CD4-positive, alpha-beta T cell treated with Interleukin-1 beta for 1 hour (primary cell): ENCODE results near the gene ZRANB3.
"Not testable (repeated sequence)": the region's sequence is repeated elsewhere in the genome, so short reads cannot be mapped to it uniquely, and the experiment has no call there.

ENCODE experiments used
- DNase-seq, 2 donors: peaks; one replicate each; pipeline ENCODE4 v3.0.0-alpha.2; 2020 to 2022

The ZRANB3 gene

GRCh38 chr2:135485441-135485840, 45.6 kb downstream of the ZRANB3 start:
- no peak for DNase-seq

- DNase-seq: no peak
These were observed 55.9 kb downstream of the ZRANB3 start for GRCh38 chr2:135475128-135475527.

- DNase-seq: peak; percentile 4 to 21
These were observed 57.5 kb downstream of the ZRANB3 start for GRCh38 chr2:135473567-135473966.

DNA sequence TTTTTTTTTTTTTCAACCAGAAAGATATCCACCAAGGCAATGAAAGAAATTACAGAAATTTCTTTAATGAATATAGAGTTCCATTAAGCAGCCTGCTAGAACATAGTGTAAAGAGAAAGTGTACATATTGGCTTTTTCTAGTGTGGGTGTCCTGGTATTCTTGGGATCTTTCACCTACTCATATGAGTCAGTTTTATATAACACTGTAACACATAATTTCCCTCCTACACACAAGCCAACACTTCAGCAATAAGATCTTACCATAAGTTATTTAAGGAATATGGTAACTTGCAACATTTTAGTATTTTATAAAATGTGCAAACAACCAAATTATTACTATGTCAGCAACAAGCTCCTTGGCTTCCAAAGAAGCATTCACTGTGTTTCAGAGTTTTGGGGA, 59.9 kb downstream of the ZRANB3 start:
- DNase-seq: no peak

- DNase-seq: no peak
These were observed 73.7 kb downstream of the ZRANB3 start for GRCh38 chr2:135457279-135457678.

DNA sequence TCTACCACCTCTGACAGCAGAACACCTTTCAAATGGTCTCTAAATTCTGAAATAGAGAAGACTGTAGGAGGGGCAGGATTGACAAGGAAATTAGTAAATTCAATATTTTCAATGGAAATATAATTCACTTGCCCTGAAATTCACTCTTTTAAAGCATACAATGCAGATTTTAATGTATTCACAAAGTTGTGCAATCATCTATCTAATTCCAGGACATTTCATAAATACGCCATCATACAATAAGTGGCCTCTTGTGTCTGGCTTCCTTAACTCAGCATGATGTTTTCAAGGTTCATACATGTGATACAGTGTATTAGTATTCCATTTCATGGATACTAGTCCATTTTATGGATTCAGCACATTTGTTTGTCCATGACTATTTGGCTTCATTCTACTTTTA, 74.2 kb downstream of the ZRANB3 start:
- DNase-seq: no peak

- no peak for DNase-seq
These were observed 74.6 kb downstream of the ZRANB3 start for GRCh38 chr2:135456431-135456830.

DNA sequence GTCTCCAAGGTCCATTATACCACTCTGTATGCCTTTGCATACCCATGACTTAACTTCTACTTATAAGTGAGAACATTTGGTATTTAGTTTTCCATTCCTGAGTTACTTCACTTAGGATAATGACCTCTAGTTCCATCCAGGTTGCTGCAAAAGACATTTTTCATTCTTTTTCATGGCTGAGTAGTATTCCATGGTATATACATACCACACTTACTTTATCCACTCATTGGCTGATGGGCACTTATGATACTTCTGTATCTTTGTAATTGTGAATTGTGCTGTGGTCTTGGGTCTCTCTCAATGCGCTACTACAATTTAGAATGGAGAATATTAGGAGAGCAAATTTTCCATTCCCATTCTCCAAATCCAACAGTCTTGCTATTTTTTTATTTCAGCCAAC, 76.4 kb downstream of the ZRANB3 start:
- DNase-seq: no peak

GRCh38 chr2:135453027-135453426, 78.0 kb downstream of the ZRANB3 start:
- DNase-seq: not testable (repeated sequence)

GRCh38 chr2:135451966-135452365, 79.1 kb downstream of the ZRANB3 start:
- DNase-seq: no peak

DNA sequence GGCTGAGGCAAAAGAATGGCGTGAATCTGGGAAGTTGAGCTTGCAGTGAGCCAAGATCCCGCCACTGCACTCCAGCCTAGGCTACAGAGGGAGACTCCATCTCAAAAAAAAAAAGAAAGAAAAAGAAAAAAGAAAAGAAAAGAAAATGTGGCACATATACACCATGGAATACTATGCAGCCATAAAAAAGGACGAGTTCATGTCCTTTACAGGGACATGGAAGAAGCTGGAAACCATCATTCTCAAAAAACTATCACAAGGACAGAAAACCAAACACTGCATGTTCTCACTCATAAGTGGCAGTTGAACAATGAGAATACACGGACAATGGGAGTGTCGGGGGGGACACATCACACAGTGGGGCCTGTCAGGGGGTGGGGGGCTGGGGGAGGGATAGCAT, 88.0 kb downstream of the ZRANB3 start:
- DNase-seq: not testable (repeated sequence)

DNA sequence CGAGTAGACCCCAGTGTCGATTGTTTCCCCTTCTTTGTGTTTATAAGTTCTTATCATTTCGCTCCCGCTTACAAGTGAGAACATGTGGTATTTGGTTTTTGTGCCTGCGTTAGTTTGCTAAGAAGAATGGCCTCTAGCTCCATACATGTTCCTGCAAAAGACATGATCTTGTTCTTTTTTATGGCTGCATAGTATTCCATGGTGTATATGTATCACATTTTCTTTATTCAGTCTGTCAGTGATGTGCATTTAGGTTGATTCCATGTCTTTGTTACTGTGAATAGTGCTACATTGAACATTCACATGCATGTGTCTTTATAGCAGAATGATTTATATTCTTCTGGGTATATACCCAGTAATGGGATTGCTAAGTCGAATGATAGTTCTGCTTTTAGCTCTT, 95.9 kb downstream of the ZRANB3 start:
- not testable (repeated sequence) for DNase-seq

DNA sequence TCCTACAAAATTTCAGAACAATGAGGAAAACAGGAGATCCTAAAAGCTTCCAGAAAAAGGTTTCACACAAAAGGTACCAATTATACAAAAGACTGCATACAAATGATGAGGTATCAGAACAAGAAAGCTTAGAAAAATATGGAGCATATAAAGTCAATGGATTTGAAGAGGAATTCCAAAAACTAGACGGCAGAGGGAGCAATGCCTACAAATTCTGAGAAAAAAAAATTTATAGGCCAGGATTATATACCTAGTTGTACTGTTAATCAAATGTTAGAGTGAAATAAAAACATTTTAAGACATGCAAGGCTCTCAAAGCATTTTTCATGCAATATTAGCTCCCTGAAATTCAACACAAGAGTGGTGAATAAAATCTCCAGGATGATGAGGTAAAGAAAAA, 106.2 kb downstream of the ZRANB3 start:
- DNase-seq: no peak

GRCh38 chr2:135422898-135423297, 108.1 kb downstream of the ZRANB3 start:
- no peak for DNase-seq

- no peak for DNase-seq
These were observed 119.4 kb downstream of the ZRANB3 start for GRCh38 chr2:135411646-135412045.

DNA sequence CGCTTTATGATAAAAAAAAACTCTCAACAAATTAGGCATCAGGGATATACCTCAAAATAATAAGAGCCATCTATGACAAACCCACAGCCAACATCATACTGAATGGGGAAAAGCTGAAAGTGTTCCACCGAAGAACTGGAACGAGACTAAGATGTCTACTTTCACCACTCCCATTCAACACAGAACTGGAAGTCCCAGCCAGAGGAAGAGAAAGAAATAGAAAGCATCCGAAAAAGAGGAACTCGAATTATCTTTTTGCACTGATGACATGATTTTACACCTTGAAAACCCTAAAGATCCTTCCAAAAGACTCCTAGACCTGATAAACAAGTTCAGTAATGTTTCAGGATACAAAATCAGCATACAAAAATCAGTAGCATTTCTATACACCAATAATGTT, 121.6 kb downstream of the ZRANB3 start:
- no peak for DNase-seq

DNA sequence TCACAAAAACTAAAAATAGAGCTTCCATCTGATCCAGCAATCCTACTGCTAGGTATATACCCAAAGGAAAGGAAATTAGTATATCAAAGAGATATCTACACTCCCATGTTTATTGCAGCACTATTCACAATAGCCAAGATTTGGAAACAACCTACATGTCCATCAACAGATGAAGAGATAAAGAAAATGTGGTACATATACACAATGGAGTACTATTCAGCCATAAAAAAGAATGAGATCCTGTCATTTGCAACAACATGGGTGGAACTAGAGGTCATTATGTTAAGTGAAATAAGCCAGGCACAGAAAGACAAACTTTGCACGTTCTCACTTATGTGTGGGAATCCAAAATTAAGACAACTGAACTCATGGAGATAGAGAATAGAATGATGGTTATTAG, 134.8 kb downstream of the ZRANB3 start:
- not testable (repeated sequence) for DNase-seq

- DNase-seq: no peak
These were observed 144.0 kb downstream of the ZRANB3 start for GRCh38 chr2:135386993-135387392.

- no peak for DNase-seq
These were observed 152.4 kb downstream of the ZRANB3 start for GRCh38 chr2:135378591-135378990.

DNA sequence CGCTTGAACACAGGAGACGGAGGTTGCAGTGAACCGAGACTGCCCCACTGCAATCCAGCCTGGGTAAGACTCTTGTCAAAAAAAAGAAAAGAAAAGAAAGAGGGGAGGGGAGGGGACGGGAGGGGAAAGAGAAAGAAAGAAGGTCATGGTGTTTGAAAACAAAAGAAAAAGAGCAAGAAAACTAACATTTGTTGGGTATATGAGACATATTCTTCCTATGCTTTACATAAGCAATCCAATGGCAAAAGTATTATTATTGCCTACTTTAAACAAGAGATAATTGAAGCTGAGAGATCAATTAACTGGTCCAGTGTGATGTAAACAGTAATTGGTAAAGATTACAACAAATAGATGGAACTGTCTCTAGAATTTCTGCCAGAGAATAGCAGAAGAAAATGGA, 157.3 kb downstream of the ZRANB3 start:
- DNase-seq: no peak

GRCh38 chr2:135349941-135350340, 181.1 kb downstream of the ZRANB3 start:
- no peak for DNase-seq

- not testable (repeated sequence) for DNase-seq
These were observed 182.8 kb downstream of the ZRANB3 start for GRCh38 chr2:135348096-135348704.

GRCh38 chr2:135337071-135337470, 193.9 kb downstream of the ZRANB3 start:
- no peak for DNase-seq

- no peak for DNase-seq
These were observed 195.8 kb downstream of the ZRANB3 start for GRCh38 chr2:135335256-135335655.

- no peak for DNase-seq
These were observed 203.9 kb downstream of the ZRANB3 start for GRCh38 chr2:135327146-135327545.
